Measurements from ENCODE around the gene JMJD1C.

Gene JMJD1C

DNA sequence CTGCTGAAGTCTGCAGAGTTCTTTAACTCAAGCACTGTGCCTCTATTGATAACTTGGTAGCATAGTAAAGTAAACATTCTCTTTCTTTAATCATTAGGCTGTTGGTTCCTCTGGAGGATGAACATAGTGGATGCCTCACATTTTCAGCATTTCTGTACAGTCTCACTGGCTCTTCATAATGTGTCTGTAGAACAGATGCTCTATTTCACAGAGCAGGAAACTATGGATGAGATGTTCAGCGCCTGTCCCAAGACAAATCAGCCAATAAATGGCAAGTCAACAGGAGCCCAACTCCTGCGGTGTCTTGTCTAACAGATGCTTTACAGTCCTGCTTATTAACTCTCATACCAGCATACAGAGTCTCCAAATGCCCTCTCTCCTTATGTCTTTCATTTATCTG lies 296.2 kb downstream of the JMJD1C start:
- Histone ChIP-seq H3K9ac (ENCODE audit: low read length) (no peak overlapping the region), H3K23ac (ENCODE audit: low read length in 2 of 2) (no peak overlapping the region), H3K4me2 (ENCODE audit: low read length, poor library complexity, severe bottlenecking) (no peak overlapping the region), H2BK15ac (ENCODE audit: low read depth, poor library complexity, severe bottlenecking) (no peak overlapping the region), H3K36me3 (ENCODE audit: control insufficient read depth in 1 of 2, insufficient read depth in 2 of 2, low read depth in 1 of 2, low read length in 2 of 2) (peaks cover 10 to 92% of the 10 kb centered on the region in 2 experiments), H2AFZ (ENCODE audit: low read depth, low read length) (no peak overlapping the region), H3K9me3 (ENCODE audit: control insufficient read depth, low read length) (no peaks in the 10 kb centered on the region), H2BK120ac (ENCODE audit: low read depth, low read length) (no peak overlapping the region), H3K4me3 (ENCODE audit: insufficient read depth in 1 of 2, low read depth in 1 of 2, low read length in 2 of 2) (no peak overlapping the region), H3K27ac (ENCODE audit: low read length, poor library complexity, severe bottlenecking) (no peak overlapping the region), H3K27me3 (ENCODE audit: control insufficient read depth in 1 of 2, insufficient read depth in 1 of 2, low read length in 2 of 2) (no peaks in the 10 kb centered on the region), H4K91ac (ENCODE audit: low read length) (no peak overlapping the region), H3K79me1 (replicated peaks; ENCODE audit: low read length, poor library complexity, severe bottlenecking) (peaks cover 23% of the 10 kb centered on the region), H3K18ac (ENCODE audit: low read depth in 1 of 2, low read length in 2 of 2) (no peak overlapping the region), H2AK5ac (ENCODE audit: low read length, severe bottlenecking) (no peak overlapping the region), H3K4ac (ENCODE audit: low read depth in 1 of 2, low read length in 2 of 2) (no peak overlapping the region), H2BK12ac (ENCODE audit: low read length in 2 of 2) (no peak overlapping the region), H2BK5ac (ENCODE audit: low read depth, low read length, poor library complexity, severe bottlenecking) (no peak overlapping the region), H4K8ac (ENCODE audit: low read length) (no peak overlapping the region), H3K4me1 (ENCODE audit: control insufficient read depth, insufficient read depth, low read depth, low read length) (no peaks in the 10 kb centered on the region), H3K14ac (ENCODE audit: low read length in 2 of 2) (no peak overlapping the region)
- no peak for DNase-seq
- WGBS, result 82% methylated on average over 2 of the region's 2 CpGs

DNA sequence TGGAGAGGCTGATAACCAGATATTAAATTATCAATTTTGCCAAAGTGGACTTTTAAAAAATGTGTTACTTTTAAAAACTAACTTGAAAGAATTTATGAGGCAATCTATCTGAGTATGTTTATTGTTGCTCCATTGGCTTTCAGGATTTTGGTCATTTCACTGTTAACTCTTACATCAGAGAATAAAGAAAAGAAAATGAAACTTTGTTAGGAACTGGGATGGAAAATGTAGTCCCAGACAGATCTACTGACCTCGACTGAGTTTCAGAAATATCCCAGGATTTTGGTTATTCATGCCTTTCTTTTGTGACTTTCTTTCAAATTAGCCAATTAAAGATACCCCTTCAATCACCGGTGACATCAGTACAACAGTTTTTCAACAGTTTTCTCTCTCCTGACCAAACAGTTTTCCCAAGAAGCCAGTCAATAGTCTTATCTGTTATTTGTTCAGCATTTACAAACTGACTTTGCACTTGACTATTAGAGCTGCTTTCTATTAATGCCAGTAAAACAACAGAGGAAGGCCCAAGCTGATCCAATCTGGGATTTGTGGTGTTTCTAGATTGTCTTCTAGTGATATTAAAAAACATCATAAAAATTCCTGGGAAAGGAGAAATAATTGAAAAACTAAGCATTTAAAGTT lies 296.8 kb downstream of the JMJD1C start:
- no peak overlapping the region for H3K18ac ChIP-seq (ENCODE audit: low read depth in 1 of 2, low read length in 2 of 2)
- H4K91ac ChIP-seq (ENCODE audit: low read length), result no peak overlapping the region
- DNase-seq, result no peak
- H3K4me3 ChIP-seq (ENCODE audit: insufficient read depth in 1 of 2, low read depth in 1 of 2, low read length in 2 of 2), result no peak overlapping the region
- H3K79me1 ChIP-seq (replicated peaks; ENCODE audit: low read length, poor library complexity, severe bottlenecking), result peaks cover 23% of the 10 kb centered on the region
- no peaks in the 10 kb centered on the region for H3K27me3 ChIP-seq (ENCODE audit: control insufficient read depth in 1 of 2, insufficient read depth in 1 of 2, low read length in 2 of 2)
- H2BK5ac ChIP-seq (ENCODE audit: low read depth, low read length, poor library complexity, severe bottlenecking), result no peak overlapping the region
- no peaks in the 10 kb centered on the region for H3K9me3 ChIP-seq (ENCODE audit: control insufficient read depth, low read length)
- no peak overlapping the region for H2AK5ac ChIP-seq (ENCODE audit: low read length, severe bottlenecking)
- H4K8ac ChIP-seq (ENCODE audit: low read length), result no peak overlapping the region
- no peak overlapping the region for H2BK12ac ChIP-seq (ENCODE audit: low read length in 2 of 2)
- H2BK120ac ChIP-seq (ENCODE audit: low read depth, low read length), result no peak overlapping the region
- H3K36me3 ChIP-seq (ENCODE audit: control insufficient read depth in 1 of 2, insufficient read depth in 2 of 2, low read depth in 1 of 2, low read length in 2 of 2), result peaks cover 11 to 91% of the 10 kb centered on the region in 2 experiments
- H2BK15ac ChIP-seq (ENCODE audit: low read depth, poor library complexity, severe bottlenecking), result no peak overlapping the region
- no peak overlapping the region for H2AFZ ChIP-seq (ENCODE audit: low read depth, low read length)
- H3K9ac ChIP-seq (ENCODE audit: low read length), result peak overlapping the region; percentile 3
- H3K4me2 ChIP-seq (ENCODE audit: low read length, poor library complexity, severe bottlenecking), result no peak overlapping the region
- no peak overlapping the region for H3K14ac ChIP-seq (ENCODE audit: low read length in 2 of 2)
- no peaks in the 10 kb centered on the region for H3K4me1 ChIP-seq (ENCODE audit: control insufficient read depth, insufficient read depth, low read depth, low read length)
- 92% methylated on average over 2 of the region's 2 CpGs for WGBS
- H3K4ac ChIP-seq (ENCODE audit: low read depth in 1 of 2, low read length in 2 of 2), result no peak overlapping the region
- H3K23ac ChIP-seq (ENCODE audit: low read length in 2 of 2), result no peak overlapping the region
- no peak overlapping the region for H3K27ac ChIP-seq (ENCODE audit: low read length, poor library complexity, severe bottlenecking)

DNA sequence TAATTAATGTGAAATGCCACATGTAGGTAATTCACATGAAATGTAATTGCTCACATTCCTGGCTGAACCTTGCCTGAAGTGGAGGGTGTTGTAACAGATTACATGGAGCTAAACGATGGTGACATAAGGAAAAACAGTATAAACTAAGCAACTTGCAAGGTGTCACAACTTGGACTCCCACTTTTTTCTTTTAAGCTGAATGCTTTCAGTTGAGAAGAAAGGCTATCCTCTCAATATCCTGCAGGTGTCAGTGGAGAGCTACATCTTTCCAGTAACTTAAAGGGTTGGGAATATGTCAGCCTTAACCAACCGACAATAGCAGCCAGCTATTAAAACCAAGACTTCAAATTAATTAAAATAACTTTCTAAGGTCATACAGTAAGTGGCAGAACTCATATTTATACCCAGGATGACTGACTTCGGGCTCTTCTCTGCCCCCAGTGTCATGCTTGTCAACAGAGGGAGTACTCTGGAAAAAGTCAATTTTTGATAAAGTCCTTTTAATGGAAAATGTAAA lies 299.0 kb downstream of the JMJD1C start:
- no peak overlapping the region for H3K4me3 ChIP-seq (ENCODE audit: insufficient read depth in 1 of 2, low read depth in 1 of 2, low read length in 2 of 2)
- no peak overlapping the region for H3K14ac ChIP-seq (ENCODE audit: low read length in 2 of 2)
- H3K36me3 ChIP-seq (ENCODE audit: control insufficient read depth in 1 of 2, insufficient read depth in 2 of 2, low read depth in 1 of 2, low read length in 2 of 2), result peaks cover 8 to 75% of the 10 kb centered on the region in 2 experiments
- peak; percentile 85 for DNase-seq
- peak overlapping the region; percentile 33 for H3K9ac ChIP-seq (ENCODE audit: low read length)
- no peak overlapping the region for H2AFZ ChIP-seq (ENCODE audit: low read depth, low read length)
- H3K27ac ChIP-seq (ENCODE audit: low read length, poor library complexity, severe bottlenecking), result no peak overlapping the region
- no peak overlapping the region for H3K4ac ChIP-seq (ENCODE audit: low read depth in 1 of 2, low read length in 2 of 2)
- no peaks in the 10 kb centered on the region for H3K27me3 ChIP-seq (ENCODE audit: control insufficient read depth in 1 of 2, insufficient read depth in 1 of 2, low read length in 2 of 2)
- H3K4me2 ChIP-seq (ENCODE audit: low read length, poor library complexity, severe bottlenecking), result no peak overlapping the region
- no peak overlapping the region for H2AK5ac ChIP-seq (ENCODE audit: low read length, severe bottlenecking)
- H2BK5ac ChIP-seq (ENCODE audit: low read depth, low read length, poor library complexity, severe bottlenecking), result no peak overlapping the region
- H2BK12ac ChIP-seq (ENCODE audit: low read length in 2 of 2), result no peak overlapping the region
- no peaks in the 10 kb centered on the region for H3K9me3 ChIP-seq (ENCODE audit: control insufficient read depth, low read length)
- H2BK120ac ChIP-seq (ENCODE audit: low read depth, low read length), result no peak overlapping the region
- no peak overlapping the region for H4K91ac ChIP-seq (ENCODE audit: low read length)
- peaks cover 15% of the 10 kb centered on the region for H3K79me1 ChIP-seq (replicated peaks; ENCODE audit: low read length, poor library complexity, severe bottlenecking)
- no peak overlapping the region for H2BK15ac ChIP-seq (ENCODE audit: low read depth, poor library complexity, severe bottlenecking)
- H3K23ac ChIP-seq (ENCODE audit: low read length in 2 of 2), result no peak overlapping the region
- H3K4me1 ChIP-seq (ENCODE audit: control insufficient read depth, insufficient read depth, low read depth, low read length), result no peaks in the 10 kb centered on the region
- H3K18ac ChIP-seq (ENCODE audit: low read depth in 1 of 2, low read length in 2 of 2), result no peak overlapping the region
- WGBS, result 60% methylated on average over 1 of the region's 3 CpGs
- H4K8ac ChIP-seq (ENCODE audit: low read length), result no peak overlapping the region

DNA sequence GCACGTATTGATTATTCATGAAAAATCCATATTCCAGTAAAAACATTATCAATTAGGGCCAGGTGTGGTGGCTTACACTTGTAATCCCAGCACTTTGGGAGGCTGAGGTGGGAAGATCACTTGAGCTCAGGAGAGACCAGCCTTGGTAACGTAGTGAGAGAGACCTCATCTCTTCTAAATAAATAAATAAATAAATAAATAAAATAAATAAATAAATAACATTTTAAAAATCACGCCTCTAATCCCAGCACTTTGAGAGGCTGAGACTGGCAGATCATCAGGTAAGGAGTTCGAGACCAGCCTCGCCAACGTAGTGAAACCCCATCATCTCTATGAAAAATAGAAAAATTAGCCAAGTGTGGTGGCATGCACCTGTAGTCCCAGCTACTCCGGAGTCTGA lies 300.5 kb downstream of the JMJD1C start:
- Histone ChIP-seq H3K9ac (ENCODE audit: low read length) (no peak overlapping the region), H3K4me3 (ENCODE audit: insufficient read depth in 1 of 2, low read depth in 1 of 2, low read length in 2 of 2) (no peak overlapping the region), H2AK5ac (ENCODE audit: low read length, severe bottlenecking) (no peak overlapping the region), H2BK5ac (ENCODE audit: low read depth, low read length, poor library complexity, severe bottlenecking) (no peak overlapping the region), H3K4me2 (ENCODE audit: low read length, poor library complexity, severe bottlenecking) (no peak overlapping the region), H3K4me1 (ENCODE audit: control insufficient read depth, insufficient read depth, low read depth, low read length) (no peaks in the 10 kb centered on the region), H3K14ac (ENCODE audit: low read length in 2 of 2) (no peak overlapping the region), H3K27me3 (ENCODE audit: control insufficient read depth in 1 of 2, insufficient read depth in 1 of 2, low read length in 2 of 2) (no peaks in the 10 kb centered on the region), H4K8ac (ENCODE audit: low read length) (no peak overlapping the region), H2AFZ (ENCODE audit: low read depth, low read length) (no peak overlapping the region), H3K79me1 (replicated peaks; ENCODE audit: low read length, poor library complexity, severe bottlenecking) (peaks cover 10% of the 10 kb centered on the region), H2BK15ac (ENCODE audit: low read depth, poor library complexity, severe bottlenecking) (no peak overlapping the region), H3K9me3 (ENCODE audit: control insufficient read depth, low read length) (no peaks in the 10 kb centered on the region), H3K4ac (ENCODE audit: low read depth in 1 of 2, low read length in 2 of 2) (no peak overlapping the region), H4K91ac (ENCODE audit: low read length) (no peak overlapping the region), H2BK12ac (ENCODE audit: low read length in 2 of 2) (no peak overlapping the region), H3K36me3 (ENCODE audit: control insufficient read depth in 1 of 2, insufficient read depth in 2 of 2, low read depth in 1 of 2, low read length in 2 of 2) (peaks cover 5 to 60% of the 10 kb centered on the region in 2 experiments), H2BK120ac (ENCODE audit: low read depth, low read length) (no peak overlapping the region), H3K18ac (ENCODE audit: low read depth in 1 of 2, low read length in 2 of 2) (no peak overlapping the region), H3K27ac (ENCODE audit: low read length, poor library complexity, severe bottlenecking) (no peak overlapping the region), H3K23ac (ENCODE audit: low read length in 2 of 2) (no peak overlapping the region)
- WGBS, result 98% methylated on average over 5 of the region's 7 CpGs
- no peak for DNase-seq
